Activated naive CD4-positive, alpha-beta T cell treated with anti-CD3 and anti-CD28 coated beads, Interleukin-2, amount 50 U/mL, for 24 hours (primary cell): Measurements from ENCODE around the gene PNMA6F.
A peak's percentile ranks its signal among the peaks of the same experiment; 100 is the strongest.

Source experiments
- H3K27ac Mint-ChIP-seq: one replicate; pipeline ENCODE4 v1.8.0; 2021; ENCODE audit warnings: mild to moderate bottlenecking, mixed read lengths
- H3K27me3 Mint-ChIP-seq: one replicate; pipeline ENCODE4 v1.8.0; 2021; ENCODE audit warnings: mixed read lengths
- H3K36me3 Mint-ChIP-seq: one replicate; pipeline ENCODE4 v1.8.0; 2021; ENCODE audit warnings: mixed read lengths
- H3K4me1 Mint-ChIP-seq: one replicate; pipeline ENCODE4 v1.8.0; 2021; ENCODE audit warnings: mixed read lengths
- H3K4me3 Mint-ChIP-seq: one replicate; pipeline ENCODE4 v1.8.0; 2021; ENCODE audit warnings: mild to moderate bottlenecking, mixed read lengths
- H3K9me3 Mint-ChIP-seq: one replicate; pipeline ENCODE4 v1.8.0; 2021; ENCODE audit warnings: mixed read lengths

Gene PNMA6F

GRCh38 chrX:153321381-153322124 lies at the start of gene PNMA6F:
TSS of gene PNMA6F (minus strand) at chrX:153321767. CDS start at chrX:153320674, 1,093 bp downstream.
- Mint-ChIP-seq H3K4me3 (no peak within 1 kb of the TSS), H3K27ac (no peak within 1 kb of the TSS), H3K36me3 (no peaks in the 10 kb centered on the region), H3K4me1 (peaks cover 12% of the 10 kb centered on the region), H3K27me3 (no peaks in the 10 kb centered on the region), H3K9me3 (no peaks in the 10 kb centered on the region)

GRCh38 chrX:153371256-153371655 lies 49.7 kb upstream of the PNMA6F start:
- Mint-ChIP-seq H3K27me3 (no peaks in the 10 kb centered on the region), H3K4me1 (peaks cover 4% of the 10 kb centered on the region), H3K4me3 (no peak overlapping the region), H3K36me3 (no peaks in the 10 kb centered on the region), H3K27ac (no peak overlapping the region), H3K9me3 (no peaks in the 10 kb centered on the region)

GRCh38 chrX:153370293-153371055 lies 48.9 kb upstream of the PNMA6F start:
- Mint-ChIP-seq H3K4me3 (no peak overlapping the region), H3K27ac (no peak overlapping the region), H3K27me3 (no peaks in the 10 kb centered on the region), H3K36me3 (no peaks in the 10 kb centered on the region), H3K4me1 (peaks cover 4% of the 10 kb centered on the region), H3K9me3 (no peaks in the 10 kb centered on the region)

GRCh38 chrX:153366878-153367538 lies 45.4 kb upstream of the PNMA6F start:
- Mint-ChIP-seq H3K4me1 (peaks cover 4% of the 10 kb centered on the region), H3K27me3 (no peaks in the 10 kb centered on the region), H3K36me3 (no peaks in the 10 kb centered on the region), H3K9me3 (no peaks in the 10 kb centered on the region), H3K4me3 (no peak overlapping the region), H3K27ac (no peak overlapping the region)

- no peak overlapping the region for H3K27ac Mint-ChIP-seq
Observed at GRCh38 chrX:153366119-153366518, 44.6 kb upstream of the PNMA6F start.

GRCh38 chrX:153365670-153366069 lies 44.1 kb upstream of the PNMA6F start:
- Mint-ChIP-seq H3K4me1 (peaks cover 3% of the 10 kb centered on the region), H3K36me3 (peaks cover 2% of the 10 kb centered on the region), H3K4me3 (no peak overlapping the region), H3K27ac (no peak overlapping the region), H3K27me3 (no peaks in the 10 kb centered on the region), H3K9me3 (no peaks in the 10 kb centered on the region)

More at GRCh38 chrX:153366119-153366518, 44.6 kb upstream of the PNMA6F start:
- Mint-ChIP-seq H3K27me3 (no peaks in the 10 kb centered on the region), H3K4me1 (peaks cover 4% of the 10 kb centered on the region), H3K4me3 (no peak overlapping the region), H3K36me3 (no peaks in the 10 kb centered on the region), H3K9me3 (no peaks in the 10 kb centered on the region)

- H3K27ac Mint-ChIP-seq = no peak overlapping the region
- H3K4me3 Mint-ChIP-seq = no peak overlapping the region
- no peaks in the 10 kb centered on the region for H3K4me1 Mint-ChIP-seq
- H3K36me3 Mint-ChIP-seq = peaks cover 3% of the 10 kb centered on the region
- H3K27me3 Mint-ChIP-seq = no peaks in the 10 kb centered on the region
- no peaks in the 10 kb centered on the region for H3K9me3 Mint-ChIP-seq
Observed at GRCh38 chrX:153361781-153362397, 40.3 kb upstream of the PNMA6F start.

- Mint-ChIP-seq H3K9me3 (no peaks in the 10 kb centered on the region), H3K27me3 (no peaks in the 10 kb centered on the region), H3K4me1 (no peaks in the 10 kb centered on the region), H3K36me3 (peaks cover 3% of the 10 kb centered on the region), H3K4me3 (no peak overlapping the region), H3K27ac (no peak overlapping the region)
Observed at GRCh38 chrX:153357877-153358276, 36.3 kb upstream of the PNMA6F start.

- Mint-ChIP-seq H3K9me3 (no peaks in the 10 kb centered on the region), H3K27me3 (no peaks in the 10 kb centered on the region), H3K4me3 (no peak overlapping the region), H3K27ac (no peak overlapping the region), H3K4me1 (no peaks in the 10 kb centered on the region), H3K36me3 (peaks cover 11% of the 10 kb centered on the region)
Observed at GRCh38 chrX:153353416-153353815, 31.8 kb upstream of the PNMA6F start.

- Mint-ChIP-seq H3K27me3 (no peaks in the 10 kb centered on the region), H3K27ac (no peak overlapping the region), H3K4me1 (no peaks in the 10 kb centered on the region), H3K9me3 (no peaks in the 10 kb centered on the region), H3K36me3 (peaks cover 11% of the 10 kb centered on the region), H3K4me3 (no peak overlapping the region)
Observed at GRCh38 chrX:153352858-153353257, 31.3 kb upstream of the PNMA6F start.

- H3K4me1 Mint-ChIP-seq = no peaks in the 10 kb centered on the region
- H3K36me3 Mint-ChIP-seq = peaks cover 10% of the 10 kb centered on the region
- H3K4me3 Mint-ChIP-seq = no peak overlapping the region
- H3K9me3 Mint-ChIP-seq = no peaks in the 10 kb centered on the region
- H3K27me3 Mint-ChIP-seq = no peaks in the 10 kb centered on the region
- no peak overlapping the region for H3K27ac Mint-ChIP-seq
Observed at GRCh38 chrX:153351981-153352380, 30.4 kb upstream of the PNMA6F start.

- Mint-ChIP-seq H3K4me1 (peaks cover 1% of the 10 kb centered on the region), H3K36me3 (peaks cover 13% of the 10 kb centered on the region), H3K4me3 (no peak overlapping the region), H3K9me3 (no peaks in the 10 kb centered on the region), H3K27me3 (no peaks in the 10 kb centered on the region), H3K27ac (no peak overlapping the region)
Observed at GRCh38 chrX:153349952-153350351, 28.4 kb upstream of the PNMA6F start.

- Mint-ChIP-seq H3K27me3 (no peaks in the 10 kb centered on the region), H3K27ac (peak overlapping the region; percentile 68), H3K9me3 (no peaks in the 10 kb centered on the region), H3K4me3 (no peak overlapping the region), H3K4me1 (peaks cover 17% of the 10 kb centered on the region), H3K36me3 (peaks cover 13% of the 10 kb centered on the region)
Observed at GRCh38 chrX:153348421-153348820, 26.9 kb upstream of the PNMA6F start.

GRCh38 chrX:153347530-153347929 lies 26.0 kb upstream of the PNMA6F start:
- no peak overlapping the region for H3K4me3 Mint-ChIP-seq
- H3K27ac Mint-ChIP-seq = no peak overlapping the region
- H3K36me3 Mint-ChIP-seq = peaks cover 13% of the 10 kb centered on the region
- no peaks in the 10 kb centered on the region for H3K27me3 Mint-ChIP-seq
- H3K4me1 Mint-ChIP-seq = peaks cover 26% of the 10 kb centered on the region
- no peaks in the 10 kb centered on the region for H3K9me3 Mint-ChIP-seq

GRCh38 chrX:153343674-153344073 lies 22.1 kb upstream of the PNMA6F start:
- Mint-ChIP-seq H3K36me3 (peaks cover 29% of the 10 kb centered on the region), H3K4me1 (peaks cover 58% of the 10 kb centered on the region), H3K4me3 (peak overlapping the region; percentile 56), H3K27me3 (no peaks in the 10 kb centered on the region), H3K9me3 (peaks cover 6% of the 10 kb centered on the region), H3K27ac (peak overlapping the region; percentile 95)
